ENCODE results near the gene TNRC6A.

DNA sequence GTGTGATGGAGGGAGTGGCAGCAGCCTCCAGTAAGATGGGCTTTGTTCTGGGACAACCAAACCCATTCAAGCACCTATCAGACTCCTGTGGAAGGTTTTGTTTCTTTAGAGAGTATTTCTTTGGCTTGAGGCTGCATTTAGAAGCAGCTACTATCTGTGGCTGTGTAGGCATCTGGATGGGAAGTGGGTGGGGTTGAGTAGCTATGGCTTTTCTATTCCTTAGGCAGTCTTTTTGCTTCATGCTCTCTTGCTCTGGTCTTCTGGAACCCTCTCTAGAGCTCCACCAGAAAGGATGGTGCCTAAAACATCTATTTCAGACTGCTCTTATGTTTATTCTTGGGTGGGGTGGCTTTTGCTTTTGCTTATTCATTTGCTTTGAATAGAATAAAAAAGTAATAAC, 19.9 kb downstream of the TNRC6A start:
- TF ChIP-seq, protein P1, sequence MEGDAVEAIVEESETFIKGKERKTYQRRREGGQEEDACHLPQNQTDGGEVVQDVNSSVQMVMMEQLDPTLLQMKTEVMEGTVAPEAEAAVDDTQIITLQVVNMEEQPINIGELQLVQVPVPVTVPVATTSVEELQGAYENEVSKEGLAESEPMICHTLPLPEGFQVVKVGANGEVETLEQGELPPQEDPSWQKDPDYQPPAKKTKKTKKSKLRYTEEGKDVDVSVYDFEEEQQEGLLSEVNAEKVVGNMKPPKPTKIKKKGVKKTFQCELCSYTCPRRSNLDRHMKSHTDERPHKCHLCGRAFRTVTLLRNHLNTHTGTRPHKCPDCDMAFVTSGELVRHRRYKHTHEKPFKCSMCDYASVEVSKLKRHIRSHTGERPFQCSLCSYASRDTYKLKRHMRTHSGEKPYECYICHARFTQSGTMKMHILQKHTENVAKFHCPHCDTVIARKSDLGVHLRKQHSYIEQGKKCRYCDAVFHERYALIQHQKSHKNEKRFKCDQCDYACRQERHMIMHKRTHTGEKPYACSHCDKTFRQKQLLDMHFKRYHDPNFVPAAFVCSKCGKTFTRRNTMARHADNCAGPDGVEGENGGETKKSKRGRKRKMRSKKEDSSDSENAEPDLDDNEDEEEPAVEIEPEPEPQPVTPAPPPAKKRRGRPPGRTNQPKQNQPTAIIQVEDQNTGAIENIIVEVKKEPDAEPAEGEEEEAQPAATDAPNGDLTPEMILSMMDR (IDR thresholded peaks at IDR 0.05), result no peak
- no peak for TF ChIP-seq POLR2A (IDR thresholded peaks at IDR 0.05)

All from breast epithelium (tissue), 3 donors.